Fibroblast of skin of right quadriceps (primary cell): ENCODE measurements around the gene TRIM2.
A peak's percentile ranks its signal among the peaks of the same experiment; 100 is the strongest.

Experiments
- DNase-seq: peaks from one replicate; pipeline ENCODE4 v3.0.0-alpha.2; 2013

TRIM2 gene

GRCh38 chr4:153276971-153277370, 72.7 kb downstream of the TRIM2 start:
- no peak for DNase-seq

GRCh38 chr4:153281476-153281875, 77.2 kb downstream of the TRIM2 start:
- no peak for DNase-seq

DNA sequence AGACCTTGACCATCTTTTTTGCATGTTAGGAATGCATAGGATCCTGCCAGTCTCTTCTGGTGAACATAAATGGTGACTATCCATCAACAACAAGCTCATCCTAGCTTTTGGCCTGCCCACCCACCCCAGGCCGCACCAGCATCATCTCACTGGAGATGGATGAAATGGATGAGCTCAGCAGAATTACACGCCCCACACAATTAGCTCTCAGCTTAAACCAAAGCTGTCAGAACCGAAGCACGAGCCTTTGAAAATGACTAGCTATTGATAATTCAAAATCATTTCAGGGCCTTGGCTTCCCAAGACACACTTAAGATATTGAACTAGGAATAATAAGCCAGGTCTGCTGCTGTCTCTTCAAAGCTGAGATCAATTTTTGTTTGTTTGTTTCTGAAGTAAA, 77.8 kb downstream of the TRIM2 start:
- DNase-seq: no peak

GRCh38 chr4:153283260-153283659, 79.0 kb downstream of the TRIM2 start:
- DNase-seq: no peak

GRCh38 chr4:153290134-153290533, 85.9 kb downstream of the TRIM2 start:
- DNase-seq: no peak

GRCh38 chr4:153291562-153291961, 87.3 kb downstream of the TRIM2 start:
- no peak for DNase-seq

GRCh38 chr4:153292897-153293741, 88.9 kb downstream of the TRIM2 start:
- DNase-seq: no peak

DNA sequence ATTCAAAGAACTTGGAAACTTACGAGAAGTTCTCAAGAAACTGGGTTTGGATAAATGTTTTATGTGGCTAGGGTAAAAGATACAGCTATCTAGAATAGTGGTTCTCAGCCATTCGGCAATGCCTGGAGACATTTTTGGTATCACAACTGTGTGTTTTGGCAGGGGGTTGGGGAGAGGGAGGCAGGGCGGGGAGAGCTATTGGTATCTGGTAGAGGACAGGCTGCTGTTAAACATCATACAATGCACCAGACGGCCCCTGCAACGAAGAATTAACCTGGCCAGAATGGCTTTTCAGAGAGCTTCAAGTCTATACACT, 89.5 kb downstream of the TRIM2 start:
- no peak for DNase-seq

DNA sequence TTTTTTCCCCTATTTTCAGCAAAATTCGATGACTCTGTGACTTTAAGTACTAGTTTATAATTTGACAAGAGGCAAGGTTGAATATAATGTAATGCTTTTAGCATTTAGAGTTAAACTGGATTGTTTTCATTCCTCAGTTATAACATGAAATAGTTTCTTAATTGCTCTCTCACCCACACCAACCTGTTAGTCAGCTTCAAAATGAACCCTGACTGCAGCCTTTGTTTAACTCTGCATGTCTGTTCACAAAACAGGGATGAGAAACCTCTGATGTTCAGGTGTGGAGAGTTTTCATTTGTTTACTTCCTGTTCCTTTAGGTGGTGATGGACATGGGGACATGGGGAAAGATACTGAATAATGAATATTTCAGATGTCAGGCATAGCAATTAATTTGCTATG, 90.4 kb downstream of the TRIM2 start:
- peak; percentile 28 for DNase-seq

DNA sequence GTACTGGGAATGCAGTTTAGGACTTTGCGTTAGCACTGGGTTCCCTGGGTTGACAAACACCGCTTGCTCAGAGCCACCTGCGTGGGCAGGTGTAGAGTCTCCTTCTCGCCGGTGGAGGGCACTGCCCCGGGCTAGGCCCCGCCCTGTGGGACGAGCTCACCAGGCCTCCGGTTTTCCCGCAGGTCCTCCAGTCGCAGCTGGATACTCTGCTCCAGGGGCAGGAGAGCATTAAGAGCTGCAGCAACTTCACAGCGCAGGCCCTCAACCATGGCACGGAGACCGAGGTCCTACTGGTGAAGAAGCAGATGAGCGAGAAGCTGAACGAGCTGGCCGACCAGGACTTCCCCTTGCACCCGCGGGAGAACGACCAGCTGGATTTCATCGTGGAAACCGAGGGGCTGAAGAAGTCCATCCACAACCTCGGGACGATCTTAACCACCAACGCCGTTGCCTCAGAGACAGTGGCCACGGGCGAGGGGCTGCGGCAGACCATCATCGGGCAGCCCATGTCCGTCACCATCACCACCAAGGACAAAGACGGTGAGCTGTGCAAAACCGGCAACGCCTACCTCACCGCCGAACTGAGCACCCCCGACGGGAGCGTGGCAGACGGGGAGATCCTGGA, 91.0 kb downstream of the TRIM2 start:
- no peak for DNase-seq

GRCh38 chr4:153296040-153296823, 92.0 kb downstream of the TRIM2 start:
- peak; percentile 82 for DNase-seq

- DNase-seq: no peak
Observed at GRCh38 chr4:153297116-153297515, 92.9 kb downstream of the TRIM2 start.

- no peak for DNase-seq
Observed at GRCh38 chr4:153310793-153311192, 106.5 kb downstream of the TRIM2 start.

DNA sequence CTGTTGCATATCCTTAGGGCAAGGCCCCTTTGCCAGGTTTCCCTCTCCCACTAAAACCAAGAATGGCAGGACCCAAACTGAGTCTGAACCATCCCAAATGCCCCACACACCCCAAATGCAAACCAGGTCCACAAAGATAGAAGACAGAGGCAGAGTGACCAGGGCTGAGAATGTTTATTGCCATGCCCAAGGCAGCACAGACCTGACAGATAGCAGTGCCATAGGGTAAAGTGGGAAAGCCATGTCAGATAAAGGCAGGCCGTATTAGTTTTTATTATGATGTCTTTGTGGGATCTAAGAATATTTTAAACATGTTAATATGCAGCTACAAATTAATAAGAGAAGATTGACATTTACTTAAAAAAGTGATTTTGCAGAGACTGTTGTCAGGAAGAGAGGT, 110.7 kb downstream of the TRIM2 start:
- no peak for DNase-seq

DNA sequence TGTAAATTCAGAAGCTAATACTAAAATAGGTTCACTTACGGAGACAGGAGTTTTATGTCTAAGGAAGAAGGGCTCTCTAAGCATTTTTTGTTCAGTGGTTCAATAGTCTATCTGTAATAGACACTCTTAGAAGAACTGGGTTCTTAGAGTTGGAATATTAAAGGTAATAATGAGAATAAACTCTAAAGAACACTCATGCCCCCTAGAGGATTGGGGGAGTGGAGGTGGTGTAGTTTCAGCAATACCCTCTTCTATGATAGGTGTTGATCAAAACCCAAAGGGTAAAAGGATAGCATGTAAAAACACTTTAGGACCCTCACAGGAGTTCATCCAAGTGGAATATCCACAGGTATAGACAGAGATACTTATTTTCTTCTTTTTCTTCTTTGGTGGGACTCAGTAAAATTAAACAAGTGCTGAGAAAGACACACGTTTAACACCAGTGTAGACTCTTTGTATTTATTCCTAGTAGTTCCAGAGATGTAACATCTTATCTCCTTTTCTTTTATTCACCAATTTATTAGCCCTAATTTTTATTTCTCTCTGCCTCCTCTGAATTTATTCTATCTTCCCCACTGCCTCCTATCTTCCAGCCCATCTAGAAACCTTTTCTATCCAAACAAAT, 114.6 kb downstream of the TRIM2 start:
- peak; percentile 57 for DNase-seq

DNA sequence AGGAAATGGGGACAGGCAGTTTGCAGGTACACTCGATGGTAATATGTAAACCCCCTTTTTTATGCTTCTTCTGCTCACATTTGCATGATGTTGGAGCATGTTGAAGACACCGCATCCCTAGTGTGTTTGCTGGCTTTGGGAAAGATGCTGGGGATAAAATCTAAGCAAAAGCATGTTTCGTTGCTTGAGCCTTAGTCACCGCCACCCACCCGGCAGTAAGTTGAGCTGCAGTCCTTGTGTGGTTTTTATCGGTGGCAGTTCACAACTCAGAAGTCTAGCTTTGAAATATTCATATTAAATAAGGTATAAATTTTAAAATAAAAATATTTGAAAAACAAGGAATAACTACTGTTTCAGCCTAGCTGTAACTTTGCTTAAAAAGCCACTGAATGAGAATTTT, 118.5 kb downstream of the TRIM2 start:
- DNase-seq: peak; percentile 35

- no peak for DNase-seq
Observed at GRCh38 chr4:153324046-153324445, 119.8 kb downstream of the TRIM2 start.

- DNase-seq: no peak
Observed at GRCh38 chr4:153325558-153325957, 121.3 kb downstream of the TRIM2 start.

DNA sequence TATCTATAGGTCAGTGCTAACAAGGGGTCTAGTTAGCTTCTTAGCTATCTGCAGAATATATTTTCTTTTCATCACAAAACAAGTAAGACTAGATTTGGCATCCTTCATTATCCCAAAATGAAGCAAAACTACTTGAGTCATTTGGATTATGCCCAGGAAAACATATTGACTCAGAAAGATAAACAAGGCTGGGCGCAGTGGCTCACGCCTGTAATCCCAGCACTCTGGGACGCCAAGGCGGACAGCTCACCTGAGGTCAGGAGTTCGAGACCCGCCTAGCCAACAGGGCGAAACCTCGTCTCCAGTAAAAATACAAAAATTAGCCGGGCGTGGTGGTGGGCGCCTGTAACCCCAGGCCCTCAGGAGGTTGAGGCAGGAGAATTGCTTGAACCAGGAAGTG, 122.3 kb downstream of the TRIM2 start:
- peak; percentile 6 for DNase-seq

GRCh38 chr4:153327247-153327646, 123.0 kb downstream of the TRIM2 start:
- no peak for DNase-seq

- DNase-seq: peak; percentile 82
Observed at GRCh38 chr4:153332936-153333335, 128.7 kb downstream of the TRIM2 start.

DNA sequence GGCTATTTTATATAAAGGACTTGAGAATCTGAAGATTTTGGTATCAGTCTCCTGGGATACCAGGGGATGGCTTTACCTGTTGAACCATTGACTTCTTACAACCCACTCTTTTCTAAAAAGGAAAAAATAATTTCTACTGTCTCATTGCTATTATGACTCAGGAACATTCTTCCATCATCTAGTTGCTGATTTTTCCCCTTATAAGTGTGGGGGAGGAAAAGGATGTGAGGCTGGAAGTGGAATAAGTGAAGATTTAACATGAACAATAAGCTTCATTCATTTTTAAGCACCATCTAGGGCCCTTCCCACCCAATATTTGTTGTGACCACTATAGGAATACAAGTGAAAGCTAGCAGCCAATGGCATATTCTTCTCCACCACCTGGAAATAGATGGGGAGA, 129.6 kb downstream of the TRIM2 start:
- peak; percentile 27 for DNase-seq

GRCh38 chr4:153335665-153336064, 131.4 kb downstream of the TRIM2 start:
- peak; percentile 28 for DNase-seq
